Stimulated activated CD4-positive, alpha-beta T cell treated with anti-CD3 and anti-CD28 coated beads, Interleukin-1b, Interleukin-23, amount 100 ng/mL, for 4 hours (primary cell): ENCODE measurements around the gene PDGFD.
"Not testable (repeated sequence)": the region's sequence is repeated elsewhere in the genome, so short reads cannot be mapped to it uniquely, and the experiment has no call there.

ENCODE experiments used
- DNase-seq, 2 donors: peaks; one replicate each; pipeline ENCODE4 v3.0.0-alpha.2; 2020; ENCODE audit warnings: low read depth in 2 of 2

PDGFD gene

DNA sequence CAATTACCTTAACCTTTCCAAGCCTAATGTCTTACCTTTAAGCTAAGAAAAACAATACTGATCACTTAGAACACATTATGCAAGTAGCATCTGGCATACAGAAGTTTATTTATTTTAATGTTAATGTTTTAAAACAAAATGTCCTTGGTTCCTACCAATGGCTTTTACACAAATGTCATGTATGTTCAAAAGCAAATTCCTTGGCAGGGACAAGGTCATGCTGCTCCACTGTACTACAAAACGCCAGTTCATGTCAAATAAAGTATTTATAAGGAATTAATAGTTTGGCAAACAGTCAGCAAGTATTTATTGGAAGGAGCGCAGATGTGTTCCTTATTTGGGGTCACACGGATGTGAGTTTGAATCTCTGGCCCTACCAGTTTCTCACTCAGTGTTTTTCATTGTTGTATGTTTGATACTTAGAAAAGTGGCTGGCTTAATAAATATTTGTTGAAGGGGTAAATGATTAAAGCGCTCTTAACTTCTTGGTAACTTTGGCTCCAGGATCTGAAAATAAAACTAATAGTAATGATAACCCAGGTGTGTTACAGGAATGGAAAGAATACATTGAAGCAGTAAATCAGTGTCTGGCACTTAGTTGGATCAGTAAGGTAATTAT, 108.9 kb downstream of the PDGFD start:
- no peak for DNase-seq

- no peak for DNase-seq
These were observed 110.0 kb downstream of the PDGFD start for GRCh38 chr11:104053743-104054478.

DNA sequence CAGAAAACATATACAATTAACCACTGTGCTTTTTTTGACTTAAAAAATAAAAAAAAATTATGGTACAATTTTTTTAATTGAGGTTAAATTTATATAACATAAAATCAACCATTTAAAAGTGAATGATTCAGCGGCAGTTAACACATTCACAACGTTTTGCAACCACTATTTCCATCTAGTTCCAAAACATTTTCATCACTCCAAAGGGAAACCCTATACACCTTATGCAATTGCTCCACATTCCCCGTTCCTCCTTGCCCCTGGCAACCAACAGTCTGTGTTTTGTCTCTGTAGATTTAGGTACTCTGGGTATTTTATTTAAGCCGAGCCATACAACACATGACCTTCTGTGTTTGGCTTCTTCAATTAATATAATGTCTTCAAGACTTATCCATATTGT, 112.2 kb downstream of the PDGFD start:
- DNase-seq: no peak

GRCh38 chr11:104049116-104049515, 114.8 kb downstream of the PDGFD start:
- DNase-seq: no peak

DNA sequence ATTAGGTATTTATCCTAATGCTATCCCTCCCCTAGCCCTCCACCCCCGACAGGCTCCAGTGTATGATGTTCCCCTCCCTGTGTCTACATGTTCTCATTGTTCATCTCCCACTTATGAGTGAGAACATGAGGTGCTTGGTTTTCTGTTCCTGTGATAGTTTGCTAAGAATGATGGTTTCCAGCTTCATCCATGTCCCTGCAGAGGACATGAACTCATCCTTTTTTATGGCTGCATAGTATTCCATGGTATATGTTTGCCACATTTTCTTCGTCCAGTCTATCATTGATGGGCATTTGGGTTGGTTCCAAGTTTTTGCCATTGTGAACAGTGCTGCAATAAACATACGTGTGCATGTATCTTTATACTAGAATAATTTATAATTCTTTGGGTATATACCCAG, 117.1 kb downstream of the PDGFD start:
- DNase-seq: not testable (repeated sequence)

DNA sequence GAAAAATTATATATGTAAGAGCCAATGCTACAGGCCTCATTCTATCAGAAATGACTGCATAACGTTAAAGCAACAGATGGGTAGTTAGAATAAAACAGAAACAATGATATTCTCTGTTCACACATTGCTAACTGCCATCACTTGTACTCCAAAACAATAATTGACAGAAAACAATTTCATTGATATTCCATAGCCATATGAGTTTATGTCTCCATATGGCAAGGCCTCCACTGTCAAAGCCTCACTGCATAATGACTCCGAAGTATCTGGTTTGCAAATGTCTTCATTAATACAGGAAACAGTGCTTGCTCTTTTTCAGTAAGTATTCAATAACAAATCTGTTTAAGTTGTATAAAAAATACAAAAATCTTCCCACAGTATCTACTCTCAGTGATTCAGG, 117.6 kb downstream of the PDGFD start:
- no peak for DNase-seq

GRCh38 chr11:104043678-104044239, 120.2 kb downstream of the PDGFD start:
- DNase-seq: no peak

GRCh38 chr11:104043142-104043541, 120.8 kb downstream of the PDGFD start:
- no peak for DNase-seq

- no peak for DNase-seq
These were observed 122.2 kb downstream of the PDGFD start for GRCh38 chr11:104041792-104042191.

DNA sequence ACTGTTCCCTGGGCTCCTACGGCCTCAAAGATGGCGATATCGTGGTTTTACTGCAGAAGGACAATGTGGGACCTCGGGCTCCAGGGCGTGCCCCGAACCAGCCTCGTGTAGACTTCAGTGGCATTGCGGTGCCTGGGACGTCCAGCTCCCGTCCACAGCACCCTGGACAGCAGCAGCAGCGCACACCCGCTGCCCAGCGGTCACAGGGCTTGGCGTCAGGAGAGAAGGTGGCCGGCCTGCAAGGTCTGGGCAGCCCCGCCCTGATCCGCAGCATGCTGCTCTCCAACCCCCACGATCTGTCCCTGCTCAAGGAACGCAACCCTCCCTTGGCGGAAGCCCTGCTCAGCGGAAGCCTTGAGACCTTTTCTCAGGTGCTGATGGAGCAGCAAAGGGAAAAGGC, 127.0 kb downstream of the PDGFD start:
- DNase-seq: no peak

GRCh38 chr11:104036588-104036987, 127.4 kb downstream of the PDGFD start, which contains the start of gene DDI1:
DDI1 (plus strand) TSS chr11:104036640; CDS start chr11:104036823, 183 bp downstream.
- DNase-seq: no peak

DNA sequence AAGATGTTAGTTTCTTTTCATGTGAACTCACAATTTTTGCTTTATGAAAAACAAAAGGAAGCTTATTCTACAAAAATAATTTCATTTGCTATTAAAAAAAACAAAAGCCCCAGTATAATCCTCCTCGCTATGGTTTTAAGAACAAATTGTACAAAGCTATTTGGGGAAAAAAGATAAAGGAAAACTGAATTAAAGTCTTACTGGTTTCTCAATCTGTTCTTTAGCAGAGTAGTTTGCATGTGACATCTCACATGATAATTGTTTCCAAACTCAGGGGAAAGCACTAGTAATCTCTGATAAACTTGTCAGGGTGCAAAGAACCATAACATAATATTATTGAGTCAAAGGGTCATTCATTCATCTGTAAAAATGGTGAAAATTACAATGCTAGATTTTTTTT, 130.4 kb downstream of the PDGFD start:
- DNase-seq: no peak

DNA sequence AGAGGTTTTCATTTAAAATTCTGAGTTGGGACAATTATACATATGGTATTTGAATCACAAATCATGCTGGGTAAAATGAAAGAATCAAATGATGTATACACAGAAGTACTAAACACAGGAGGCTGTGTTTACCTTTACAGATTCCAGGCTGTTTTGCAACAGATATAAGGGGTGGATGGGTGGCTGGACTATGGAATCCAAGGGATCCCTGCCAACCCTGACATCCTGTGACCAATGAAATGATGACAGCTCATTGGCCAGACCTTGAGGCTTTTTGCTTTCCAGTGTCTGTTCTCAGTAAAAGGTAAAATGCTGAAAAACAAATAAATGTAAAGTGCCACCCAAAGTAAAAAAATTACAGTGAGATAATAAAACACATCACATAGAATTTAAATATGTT, 130.8 kb downstream of the PDGFD start:
- no peak for DNase-seq

- no peak for DNase-seq
These were observed 135.3 kb downstream of the PDGFD start for GRCh38 chr11:104028476-104029263.

DNA sequence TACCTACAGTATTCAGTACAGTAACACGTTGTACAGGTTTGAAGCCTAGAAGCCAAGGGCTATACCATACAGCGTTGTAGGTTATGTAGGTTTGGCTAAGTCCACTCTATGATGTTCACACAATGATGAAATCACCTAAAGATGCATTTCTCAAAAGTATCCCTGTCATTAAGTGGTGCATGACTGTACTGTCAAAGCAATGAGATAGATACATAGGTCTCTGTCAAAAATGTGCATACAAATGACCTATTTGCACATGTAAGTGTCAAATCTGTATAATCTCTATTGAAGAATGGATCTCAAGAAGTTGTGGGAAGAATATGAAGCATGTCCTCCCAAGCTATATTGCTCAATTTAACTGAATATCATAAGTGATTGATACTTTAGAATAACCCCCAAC, 139.4 kb downstream of the PDGFD start:
- DNase-seq: no peak

GRCh38 chr11:104015649-104016415, 148.1 kb downstream of the PDGFD start:
- no peak for DNase-seq

GRCh38 chr11:104011044-104011443, 152.9 kb downstream of the PDGFD start:
- no peak for DNase-seq

GRCh38 chr11:104009744-104010143, 154.2 kb downstream of the PDGFD start:
- no peak for DNase-seq

DNA sequence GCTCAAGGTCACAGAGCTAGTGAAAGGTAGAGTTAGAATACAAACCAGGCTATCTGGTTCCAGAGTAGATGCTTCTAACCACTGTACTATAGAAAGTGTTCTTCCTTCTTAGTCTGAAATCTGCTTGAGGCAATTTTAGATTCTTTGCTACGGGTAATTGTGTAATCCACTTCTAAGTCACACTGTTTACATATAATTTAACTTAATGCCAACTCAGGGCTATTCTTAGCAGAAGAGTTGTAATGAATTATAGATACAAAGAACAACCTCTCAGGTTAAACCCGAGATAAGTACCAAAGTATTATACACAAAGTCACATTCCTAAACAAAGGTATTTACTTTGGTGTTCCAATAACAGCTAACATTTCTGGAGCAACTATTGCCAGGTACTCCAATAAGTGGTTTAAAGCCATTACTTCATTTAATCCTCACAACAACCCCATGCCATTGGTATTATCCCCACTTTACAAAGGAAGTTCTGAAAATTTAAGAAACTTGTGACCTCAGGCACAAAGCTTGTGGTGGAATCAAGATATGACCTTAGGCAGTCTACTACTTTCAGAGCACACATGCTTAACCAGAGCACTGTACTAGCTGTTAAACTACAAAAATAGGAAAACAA, 158.6 kb downstream of the PDGFD start:
- no peak for DNase-seq

DNA sequence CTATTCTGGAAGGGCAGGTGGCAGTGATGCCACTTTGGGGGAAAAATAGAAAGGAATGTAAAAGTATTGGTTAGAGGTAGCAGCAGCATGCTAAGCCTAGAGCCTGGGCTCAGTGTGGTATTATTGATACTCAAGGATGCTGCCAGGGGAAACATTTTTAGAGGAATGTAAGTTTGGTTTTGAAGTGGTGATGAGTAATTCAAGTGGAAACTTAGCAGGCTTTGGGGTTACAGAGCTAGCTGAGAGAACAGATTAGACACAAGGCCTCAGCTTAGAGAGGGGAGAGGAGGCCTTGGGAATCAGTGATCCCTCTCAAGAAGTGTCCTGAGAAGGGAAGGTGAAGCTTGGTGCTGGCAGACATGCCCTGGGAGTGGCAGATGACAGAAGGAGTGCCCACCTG, 160.5 kb downstream of the PDGFD start:
- DNase-seq: no peak

DNA sequence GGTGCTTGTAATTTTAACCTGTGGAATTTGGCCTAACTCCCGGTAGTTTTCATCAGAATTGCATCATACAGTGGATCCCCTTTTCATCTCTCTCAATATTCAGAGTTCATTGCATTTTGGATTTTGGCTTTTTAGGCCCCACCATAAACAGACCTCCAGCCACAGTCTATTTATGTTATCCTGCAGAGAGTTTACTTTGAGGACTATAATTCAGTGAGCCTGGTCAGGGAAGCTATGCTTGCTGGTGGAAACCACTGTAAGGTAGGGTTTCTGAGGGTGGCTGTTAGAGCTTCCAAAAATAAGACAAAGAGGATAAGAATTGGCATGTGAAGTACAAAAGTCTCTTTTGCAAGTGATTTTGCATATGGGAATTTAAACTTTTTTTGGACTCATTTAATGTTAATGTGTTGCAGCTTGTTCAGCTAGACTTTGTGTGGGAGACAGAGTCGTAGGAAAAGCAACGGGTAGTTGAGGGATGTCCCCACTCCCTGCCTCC, 162.3 kb downstream of the PDGFD start:
- no peak for DNase-seq
